ENCODE results near the gene HPGDS.

The HPGDS gene

DNA sequence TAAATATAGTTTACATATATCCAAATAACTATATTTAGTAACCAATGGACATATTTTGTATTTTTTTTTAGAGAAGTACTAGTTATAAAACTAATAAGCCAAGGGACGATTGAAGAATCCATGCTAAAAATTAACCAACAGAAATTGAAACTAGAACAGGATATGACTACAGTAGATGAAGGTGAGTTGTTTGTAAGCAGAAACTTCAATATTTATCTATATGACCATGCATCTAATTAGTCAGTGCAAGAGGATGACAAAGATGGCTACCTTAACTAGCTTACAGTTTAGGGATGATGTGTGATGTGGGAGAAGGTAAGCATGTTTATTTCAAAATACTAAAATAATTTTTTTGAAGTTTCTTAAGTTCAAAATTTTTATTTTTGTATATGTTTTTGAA, 57.7 kb downstream of the HPGDS start:
- no peak for DNase-seq (ENCODE audit: extremely low spot score)
- CTCF ChIA-PET: no interaction called here
- POLR2A ChIA-PET: no interaction called here
- TF ChIP-seq CTBP1 (IDR thresholded peaks at IDR 0.05; ENCODE audit: borderline replicate concordance) (no peak), SUZ12 (IDR thresholded peaks at IDR 0.05) (no peak), ELF4 (IDR thresholded peaks at IDR 0.05) (no peak), NFRKB (IDR thresholded peaks at IDR 0.05) (no peak), SP1 (IDR thresholded peaks at IDR 0.05) (no peak), HDGF (IDR thresholded peaks at IDR 0.05; ENCODE audit: borderline replicate concordance) (no peak), FOXM1 (IDR thresholded peaks at IDR 0.05; ENCODE audit: borderline replicate concordance) (no peak), ARNT (IDR thresholded peaks at IDR 0.05) (no peak), BHLHE40 (IDR thresholded peaks at IDR 0.05; ENCODE audit: borderline replicate concordance) (no peak), L3MBTL2 (conservative IDR thresholded peaks at IDR 0.05) (no peak), LEF1 (IDR thresholded peaks at IDR 0.05; ENCODE audit: borderline replicate concordance) (no peak), TARDBP (IDR thresholded peaks at IDR 0.05) (no peak)
- TF ChIP-seq, protein P1, sequence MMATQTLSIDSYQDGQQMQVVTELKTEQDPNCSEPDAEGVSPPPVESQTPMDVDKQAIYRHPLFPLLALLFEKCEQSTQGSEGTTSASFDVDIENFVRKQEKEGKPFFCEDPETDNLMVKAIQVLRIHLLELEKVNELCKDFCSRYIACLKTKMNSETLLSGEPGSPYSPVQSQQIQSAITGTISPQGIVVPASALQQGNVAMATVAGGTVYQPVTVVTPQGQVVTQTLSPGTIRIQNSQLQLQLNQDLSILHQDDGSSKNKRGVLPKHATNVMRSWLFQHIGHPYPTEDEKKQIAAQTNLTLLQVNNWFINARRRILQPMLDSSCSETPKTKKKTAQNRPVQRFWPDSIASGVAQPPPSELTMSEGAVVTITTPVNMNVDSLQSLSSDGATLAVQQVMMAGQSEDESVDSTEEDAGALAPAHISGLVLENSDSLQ (IDR thresholded peaks at IDR 0.05): no peak

DNA sequence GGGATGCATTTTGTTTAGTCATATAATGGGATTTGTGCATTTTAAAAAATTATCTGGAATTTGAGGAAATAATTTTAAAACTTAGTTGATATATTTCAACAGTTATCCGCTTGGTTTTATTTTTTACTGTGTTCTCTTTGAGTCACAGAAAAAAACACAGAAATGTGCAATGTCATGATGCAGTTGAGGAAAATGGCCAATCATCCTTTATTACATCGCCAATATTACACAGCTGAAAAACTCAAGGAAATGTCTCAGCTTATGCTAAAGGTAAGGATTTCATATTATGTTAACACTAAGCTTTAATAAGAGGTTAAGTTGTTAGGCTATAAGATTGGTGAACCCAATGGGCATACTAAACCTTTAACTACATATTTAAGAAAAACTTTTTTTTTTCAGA, 63.9 kb downstream of the HPGDS start:
- ChIA-PET POLR2A (no interaction called here), CTCF (no interaction called here)
- no peak for TF ChIP-seq FOXA1 (IDR thresholded peaks at IDR 0.05)
- TF ChIP-seq BHLHE40 (IDR thresholded peaks at IDR 0.05; ENCODE audit: borderline replicate concordance): no peak
- TF ChIP-seq ZNF384 (IDR thresholded peaks at IDR 0.05): no peak
- no peak for TF ChIP-seq L3MBTL2 (conservative IDR thresholded peaks at IDR 0.05)
- no peak for TF ChIP-seq TARDBP (IDR thresholded peaks at IDR 0.05)
- no peak for TF ChIP-seq SUZ12 (IDR thresholded peaks at IDR 0.05)
- no peak for DNase-seq (ENCODE audit: extremely low spot score)

DNA sequence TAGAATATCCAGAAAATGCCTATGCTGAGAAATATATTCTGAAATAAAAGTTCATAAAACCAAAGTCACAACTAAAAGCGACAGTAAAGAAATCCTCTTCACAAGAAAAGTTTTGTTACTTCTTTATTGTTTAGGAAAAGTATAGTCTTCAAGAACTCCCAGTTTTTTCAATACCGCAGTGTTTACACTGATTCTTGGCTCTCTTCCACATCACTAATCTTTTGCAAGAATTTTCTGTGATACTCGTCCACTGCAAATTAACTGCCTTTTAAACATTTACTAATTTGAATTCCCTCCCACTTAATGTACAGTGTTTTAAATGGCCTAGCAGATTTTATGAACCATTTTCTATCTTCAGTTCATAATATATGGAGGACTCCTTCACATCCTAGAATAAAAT, 65.1 kb downstream of the HPGDS start:
- DNase-seq (ENCODE audit: extremely low spot score): no peak
- POLR2A ChIA-PET: no interaction called here
- CTCF ChIA-PET: no interaction called here
- TF ChIP-seq ELF4 (IDR thresholded peaks at IDR 0.05) (no peak), NFRKB (IDR thresholded peaks at IDR 0.05) (no peak)

DNA sequence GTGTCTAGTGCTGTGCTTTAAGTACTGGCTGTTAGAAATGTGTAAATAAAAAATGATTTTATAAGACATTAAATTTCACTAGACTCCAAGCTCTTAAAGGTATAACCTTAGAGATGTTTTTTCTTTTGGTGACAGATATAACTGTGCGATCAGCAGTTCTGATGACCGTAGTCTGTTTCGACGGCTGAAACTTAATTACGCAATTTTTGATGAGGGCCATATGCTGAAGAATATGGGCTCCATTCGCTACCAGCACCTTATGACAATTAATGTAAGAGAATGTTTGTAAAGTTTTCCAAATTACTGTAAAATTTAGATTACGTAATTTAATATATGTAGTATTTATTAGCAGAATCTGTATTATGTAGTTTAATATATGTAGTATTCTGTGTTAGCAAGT, 66.4 kb downstream of the HPGDS start:
- TF ChIP-seq SUZ12 (IDR thresholded peaks at IDR 0.05) (no peak), FOXA1 (IDR thresholded peaks at IDR 0.05) (no peak), L3MBTL2 (conservative IDR thresholded peaks at IDR 0.05) (no peak), SP1 (IDR thresholded peaks at IDR 0.05) (no peak), ELF4 (IDR thresholded peaks at IDR 0.05) (no peak), ARNT (IDR thresholded peaks at IDR 0.05) (no peak), FOXM1 (IDR thresholded peaks at IDR 0.05; ENCODE audit: borderline replicate concordance) (no peak), CTBP1 (IDR thresholded peaks at IDR 0.05; ENCODE audit: borderline replicate concordance) (no peak), HDGF (IDR thresholded peaks at IDR 0.05; ENCODE audit: borderline replicate concordance) (no peak), FOXK2 (IDR thresholded peaks at IDR 0.05) (no peak)
- TF ChIP-seq, protein P1 (IDR thresholded peaks at IDR 0.05): no peak
- no peak for DNase-seq (ENCODE audit: extremely low spot score)
- POLR2A ChIA-PET: no interaction called here
- CTCF ChIA-PET: no interaction called here

DNA sequence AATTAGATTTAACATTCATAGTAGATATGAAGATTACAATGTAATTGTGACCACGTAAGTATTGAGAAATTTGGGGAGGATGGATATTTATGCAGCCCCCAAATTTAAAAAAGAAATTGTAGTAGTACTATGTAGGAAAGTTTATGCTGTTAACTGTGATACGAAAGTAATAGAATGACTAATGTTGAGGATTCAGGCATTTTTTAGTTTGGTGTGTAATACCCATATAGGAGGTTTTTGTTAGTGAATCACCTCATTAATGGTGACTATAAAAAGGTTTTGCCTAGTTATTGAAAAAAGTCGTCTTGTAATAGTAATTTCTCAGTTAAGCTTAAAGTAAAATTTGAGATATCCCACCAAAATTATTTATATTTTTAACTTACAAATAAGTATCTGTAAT, 67.7 kb downstream of the HPGDS start:
- TF ChIP-seq BHLHE40 (IDR thresholded peaks at IDR 0.05; ENCODE audit: borderline replicate concordance) (no peak), FOXK2 (IDR thresholded peaks at IDR 0.05) (no peak), FOXA1 (IDR thresholded peaks at IDR 0.05) (no peak), SUZ12 (IDR thresholded peaks at IDR 0.05) (no peak)
- ChIA-PET POLR2A (interaction anchor here (0.6 kb wide), 1 partner anchor 12 kb away, joined by 3 read pairs; no protein-coding TSS in a partner anchor), CTCF (no interaction called here)
- no peak for DNase-seq (ENCODE audit: extremely low spot score)

DNA sequence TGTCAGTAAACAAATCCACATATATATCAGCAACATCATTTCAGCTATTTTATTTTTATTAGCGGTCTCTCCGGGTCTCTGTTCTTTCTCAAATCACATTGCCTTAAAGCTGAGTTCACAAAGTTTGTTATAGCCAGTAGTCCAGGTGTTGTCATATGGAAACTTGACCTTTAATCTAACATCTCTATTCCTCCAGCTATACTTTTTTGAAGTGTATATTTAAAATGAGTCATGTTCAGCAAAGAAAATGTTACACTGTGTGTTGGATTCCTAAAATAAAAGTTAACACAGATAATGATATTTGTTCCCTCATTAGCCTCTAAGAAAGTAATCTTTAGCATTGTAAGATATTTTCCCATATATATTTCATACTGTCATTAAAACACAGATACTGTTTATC, 71.4 kb downstream of the HPGDS start:
- ChIA-PET POLR2A (no interaction called here), CTCF (no interaction called here)
- no peak for DNase-seq (ENCODE audit: extremely low spot score)
- TF ChIP-seq SP1 (IDR thresholded peaks at IDR 0.05): no peak
- no peak for TF ChIP-seq TARDBP (IDR thresholded peaks at IDR 0.05)

DNA sequence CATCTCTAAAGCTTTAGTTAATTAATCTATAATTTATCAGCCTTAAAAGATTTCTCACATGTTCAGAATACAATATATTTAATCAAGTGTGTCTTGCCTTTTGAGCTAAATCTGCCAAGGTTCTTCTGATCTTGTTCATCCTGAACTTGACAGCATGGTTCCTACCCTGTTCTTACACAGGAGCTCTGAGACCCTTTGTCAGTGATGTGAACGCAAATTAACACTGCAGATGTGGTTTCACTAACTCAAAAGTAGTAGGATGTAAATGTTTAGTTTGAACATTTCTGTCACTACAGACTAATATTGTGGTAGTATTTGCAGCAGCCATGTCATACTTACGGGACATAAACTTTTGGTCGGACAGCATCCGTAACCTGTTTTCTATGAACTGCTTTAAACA, 75.6 kb downstream of the HPGDS start:
- TF ChIP-seq ZNF384 (IDR thresholded peaks at IDR 0.05) (no peak), FOXA1 (IDR thresholded peaks at IDR 0.05) (no peak), FOXK2 (IDR thresholded peaks at IDR 0.05) (no peak), LEF1 (IDR thresholded peaks at IDR 0.05; ENCODE audit: borderline replicate concordance) (no peak), TARDBP (IDR thresholded peaks at IDR 0.05) (no peak), ARNT (IDR thresholded peaks at IDR 0.05) (no peak), CTBP1 (IDR thresholded peaks at IDR 0.05; ENCODE audit: borderline replicate concordance) (no peak), FOXM1 (IDR thresholded peaks at IDR 0.05; ENCODE audit: borderline replicate concordance) (no peak), BHLHE40 (IDR thresholded peaks at IDR 0.05; ENCODE audit: borderline replicate concordance) (no peak), NFRKB (IDR thresholded peaks at IDR 0.05) (no peak), ELF4 (IDR thresholded peaks at IDR 0.05) (no peak), SP1 (IDR thresholded peaks at IDR 0.05) (no peak)
- TF ChIP-seq, protein P1 (IDR thresholded peaks at IDR 0.05): no peak
- ChIA-PET CTCF (no interaction called here), POLR2A (no interaction called here)
- DNase-seq (ENCODE audit: extremely low spot score): no peak
